Effector CD8-positive, alpha-beta T cell (primary cell): ENCODE data around the gene SESN1.

Experiments used
- DNase-seq: peaks from one replicate; lab custom pipeline; 2025; lab: John Stamatoyannopoulos, UW

Gene SESN1

GRCh38 chr6:109029313-109029712 lies 65.3 kb downstream of the SESN1 start:
- DNase-seq = no peak

DNA sequence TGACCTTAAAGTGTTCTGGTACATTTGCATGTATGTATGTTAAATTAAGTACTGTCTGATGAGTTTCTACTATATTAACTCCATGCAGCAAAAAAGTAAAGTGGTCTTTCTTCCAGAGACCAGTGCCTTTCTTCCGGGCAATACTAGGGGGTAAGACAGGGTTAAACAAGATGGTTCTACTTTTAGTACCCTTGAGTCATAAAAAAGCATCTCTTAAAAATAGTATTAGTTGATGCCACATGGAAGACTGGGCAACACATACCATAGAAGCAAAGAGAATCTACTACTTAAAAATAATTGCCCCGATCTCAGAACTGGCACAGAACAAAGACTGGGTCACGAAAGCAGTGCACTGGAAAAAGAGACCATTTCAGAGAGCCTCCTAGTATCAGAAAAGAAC lies 66.2 kb downstream of the SESN1 start:
- no peak for DNase-seq

- no peak for DNase-seq
Observed at GRCh38 chr6:109027964-109028363, 66.7 kb downstream of the SESN1 start.

- no peak for DNase-seq
Observed at GRCh38 chr6:109025639-109026038, 69.0 kb downstream of the SESN1 start.

GRCh38 chr6:109024784-109025183 lies 69.9 kb downstream of the SESN1 start:
- DNase-seq = no peak

- DNase-seq = no peak
Observed at GRCh38 chr6:109024368-109024767, 70.3 kb downstream of the SESN1 start.

DNA sequence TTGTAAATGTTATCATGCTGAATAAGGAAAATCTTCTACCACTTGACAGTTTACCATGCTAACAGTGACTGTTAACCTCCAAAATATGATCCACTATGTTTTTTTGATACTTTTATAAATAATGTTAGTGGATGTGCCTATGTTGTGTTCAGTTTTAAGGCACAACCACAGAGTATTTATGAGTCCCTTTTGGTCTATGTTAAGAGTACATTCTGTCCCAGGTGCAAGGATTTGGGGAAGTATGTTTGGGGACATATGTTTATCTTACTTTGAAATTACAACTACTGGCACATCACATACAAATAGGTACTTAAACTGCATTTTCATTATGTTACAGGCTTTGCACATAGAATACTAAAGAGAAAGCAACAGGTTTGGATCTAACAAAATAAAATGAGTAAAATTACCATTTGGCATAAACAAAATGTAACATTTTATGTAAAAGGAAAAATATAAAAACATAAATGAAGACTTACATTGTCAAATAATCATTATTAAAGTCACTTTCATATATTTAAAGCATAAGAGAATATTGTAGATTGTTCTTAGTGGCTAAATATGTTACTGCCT lies 71.2 kb downstream of the SESN1 start:
- DNase-seq = no peak

- no peak for DNase-seq
Observed at GRCh38 chr6:109021870-109022269, 72.8 kb downstream of the SESN1 start.

- DNase-seq = no peak
Observed at GRCh38 chr6:109019911-109020310, 74.7 kb downstream of the SESN1 start.

GRCh38 chr6:109015176-109015575 lies 79.5 kb downstream of the SESN1 start:
- no peak for DNase-seq

DNA sequence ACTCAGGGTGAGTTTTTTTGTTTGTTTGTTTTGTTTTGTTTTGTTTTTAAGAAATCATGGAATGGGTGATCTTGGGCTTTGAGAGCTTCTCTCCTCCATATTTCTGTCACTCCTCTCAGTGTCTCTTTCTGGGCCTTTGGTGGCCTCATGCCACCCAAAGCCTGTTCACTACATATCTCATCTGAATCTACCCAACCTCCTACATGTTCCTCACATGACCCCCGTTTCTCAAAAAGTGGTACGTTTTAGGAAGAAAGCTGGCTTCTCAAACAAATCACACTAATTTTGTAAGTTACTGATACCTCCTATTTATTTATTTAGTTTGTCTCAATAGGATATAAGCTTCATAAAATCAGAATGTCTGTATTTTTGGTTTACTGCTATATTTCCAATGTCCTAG lies 80.0 kb downstream of the SESN1 start:
- no peak for DNase-seq

GRCh38 chr6:109013656-109014305 lies 80.9 kb downstream of the SESN1 start:
- no peak for DNase-seq

GRCh38 chr6:109010705-109011102 lies 83.9 kb downstream of the SESN1 start:
- no peak for DNase-seq

- DNase-seq = no peak
Observed at GRCh38 chr6:109009962-109010704, 84.5 kb downstream of the SESN1 start.

- DNase-seq = peak; percentile 92
Observed at GRCh38 chr6:109009236-109009961, 85.2 kb downstream of the SESN1 start.

GRCh38 chr6:109008537-109009235 lies 86.0 kb downstream of the SESN1 start:
- DNase-seq = no peak

DNA sequence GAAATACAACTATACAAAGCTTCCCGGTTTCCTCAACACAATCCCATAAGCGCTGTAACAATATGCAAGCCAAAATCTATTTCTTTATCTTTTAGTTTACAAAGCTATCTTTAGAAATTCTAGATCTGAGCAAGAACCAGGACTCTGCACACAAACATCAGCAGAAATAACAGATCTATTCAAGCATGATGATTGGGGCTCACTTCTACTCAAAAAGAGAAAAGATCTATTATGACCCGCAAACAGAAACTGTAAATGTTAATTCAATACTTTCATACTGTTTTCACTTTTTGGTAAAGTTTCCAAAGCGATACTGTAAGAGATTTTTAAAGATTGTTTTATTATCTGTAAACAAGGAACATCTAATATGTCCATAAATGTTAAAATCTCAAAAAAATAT lies 86.6 kb downstream of the SESN1 start:
- DNase-seq = no peak

DNA sequence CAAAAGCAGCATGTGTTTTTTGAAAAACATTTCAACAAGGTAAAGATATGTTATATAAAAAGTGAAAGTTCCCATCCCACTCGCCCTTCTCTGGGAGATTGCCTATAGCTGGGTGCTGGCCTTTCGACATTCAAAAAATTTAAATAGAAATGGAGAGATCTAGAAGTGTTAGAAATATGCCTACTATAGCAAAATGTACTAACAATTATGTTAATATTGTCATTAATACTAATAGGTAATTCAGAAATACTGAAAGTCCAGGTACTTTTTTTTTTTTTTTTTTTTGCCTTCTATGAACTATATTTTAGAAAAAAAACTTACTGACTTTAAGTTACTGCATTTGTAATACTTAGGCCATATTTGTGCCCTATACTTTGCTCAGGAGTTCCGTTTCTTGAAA lies 87.1 kb downstream of the SESN1 start:
- DNase-seq = no peak

- DNase-seq = no peak
Observed at GRCh38 chr6:109006818-109007217, 87.8 kb downstream of the SESN1 start.

- no peak for DNase-seq
Observed at GRCh38 chr6:109002882-109003281, 91.8 kb downstream of the SESN1 start.

DNA sequence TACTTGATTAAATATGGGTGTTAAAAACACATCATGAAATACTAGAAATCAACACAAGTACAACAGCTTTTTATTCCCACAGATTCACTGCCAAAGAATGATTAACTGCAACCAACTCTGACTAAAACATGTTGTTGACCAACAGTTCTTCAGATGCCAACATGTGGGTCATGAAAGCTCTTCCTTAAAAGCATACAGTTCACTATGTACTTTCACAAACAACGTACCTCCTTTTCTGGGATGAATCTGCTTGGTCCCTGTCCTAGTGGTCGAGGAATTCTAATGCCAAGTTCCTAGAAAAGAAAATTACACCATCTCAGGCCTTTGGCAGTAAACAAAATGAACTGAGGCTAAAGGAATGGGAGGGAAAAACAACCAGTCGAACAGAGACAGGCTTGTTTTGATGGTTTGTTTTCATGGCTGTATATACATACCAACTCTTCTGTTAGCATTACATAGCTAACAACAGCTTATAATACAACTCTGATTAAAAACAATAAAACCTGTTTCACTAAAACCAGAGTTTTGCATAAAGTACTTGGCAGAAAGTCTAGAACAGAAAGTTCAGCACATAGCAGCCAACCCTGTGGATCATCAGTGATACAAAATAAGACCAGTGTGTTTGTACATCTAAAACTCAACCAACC lies 92.5 kb downstream of the SESN1 start:
- no peak for DNase-seq
